K562 (cell line): ENCODE results near the gene ECHDC1. TPM values are rescaled to one million over a fixed set of nuclear protein-coding genes. Genes with fewer than 3 reads are reported as not detected.

ENCODE experiments used
- ATAC-seq: fragments of 200-7000 bp; cut with Tn5 transposase; 3 replicates; pipeline ENCODE4 v1.9.1; 2020; ENCODE audit warnings: moderate library complexity
- BruUV-seq: library from RNA; stranded (reverse); fragments of 400-500 nt; replicated peaks from 2 replicates; lab custom pipeline; 2021; lab: Mats Ljungman, UMichigan
- CTCF ChIA-PET: fragments of 300-600 bp; formaldehyde crosslinking; extraction: SDS; loops from one replicate; lab custom pipeline; 2021; ENCODE audit warnings: low intra/inter-chr PET ratio; lab: Yijun Ruan, JAX
- POLR2A ChIA-PET: fragments of 300-600, 350-650 bp; sonication (Branson Sonifier 250); formaldehyde crosslinking; extraction: SDS; loops from one replicate; lab custom pipeline; 2021; ENCODE audit warnings: antibody characterized with exemption, inconsistent platforms; lab: Yijun Ruan, JAX
- DNase-seq, 4 experiments: peaks; one replicate each; pipeline versions ENCODE4 v3.0.0 to v3.0.0-alpha.2; 2011 to 2018; ENCODE audit warnings: low spot score in 3 of 4, mixed read lengths in 3 of 4; ENCODE audit errors: extremely low read depth in 1 of 4
- FAIRE-seq: peaks from 2 replicates; lab custom pipeline; 2011; peaks lifted over from hg19 to GRCh38; lab: Jason Lieb, UNC
- H2AFZ ChIP-seq: 2 replicates; pipeline ENCODE4 v1.6.0; 2011; ENCODE audit warnings: low read depth, low read length, control low read depth, inconsistent platforms
- H3K27ac ChIP-seq: fragments of 200-600 bp; 3 replicates; pipeline ENCODE4 v1.8.0; 2011; ENCODE audit warnings: low read depth, mild to moderate bottlenecking, control low read depth, inconsistent platforms, low read length, moderate library complexity, mixed read lengths; ENCODE audit errors: extremely low read depth
- H3K27me3 ChIP-seq, 2 experiments: fragments of 300-600 bp in 1 of 2; 2 replicates in 1 of 2; 3 replicates in 1 of 2; pipeline versions ENCODE4 v1.6.0 to v1.8.0; 2011; ENCODE audit warnings: inconsistent platforms in 2 of 2, low read length in 2 of 2, mild to moderate bottlenecking in 1 of 2, mixed read lengths in 1 of 2, moderate library complexity in 1 of 2; ENCODE audit not compliant: control insufficient read depth in 2 of 2, insufficient read depth in 2 of 2
- H3K36me3 ChIP-seq: fragments of 300-600 bp; 3 replicates; pipeline ENCODE4 v1.8.0; 2011; ENCODE audit warnings: mild to moderate bottlenecking, low read length, inconsistent platforms; ENCODE audit not compliant: control insufficient read depth, insufficient read depth
- H3K4me1 ChIP-seq, 2 experiments: fragments of 200-600 bp in 1 of 2; replicated peaks in 1 of 2; 2 replicates in 1 of 2; 3 replicates in 1 of 2; pipeline versions ENCODE4 v1.5.1 to v1.8.0; 2011; ENCODE audit warnings: inconsistent platforms in 2 of 2, low read length in 2 of 2, mild to moderate bottlenecking in 1 of 2, mixed read lengths in 1 of 2, moderate library complexity in 1 of 2; ENCODE audit not compliant: control insufficient read depth in 2 of 2, insufficient read depth in 2 of 2
- H3K4me2 ChIP-seq: 2 replicates; pipeline ENCODE4 v1.6.1; 2011; ENCODE audit warnings: low read length, control low read depth, inconsistent platforms, mixed read lengths; ENCODE audit not compliant: insufficient read depth
- H3K4me3 ChIP-seq: fragments of 200-600 bp; sonication (generic), shearing (Covaris generic); 2 replicates; pipeline ENCODE4 v1.5.1; 2016; ENCODE audit warnings: control low read depth, inconsistent platforms
- H3K79me2 ChIP-seq: fragments of 200-600 bp; 3 replicates; pipeline ENCODE4 v1.8.0; 2011; ENCODE audit warnings: low read length, inconsistent platforms; ENCODE audit not compliant: control insufficient read depth, insufficient read depth
- H3K9ac ChIP-seq, 2 experiments: 2 replicates each; pipeline versions ENCODE4 v1.6.0 to v1.6.1; 2011; ENCODE audit warnings: low read depth in 2 of 2, low read length in 2 of 2, control low read depth in 1 of 2, inconsistent platforms in 1 of 2, mild to moderate bottlenecking in 1 of 2, mixed read lengths in 1 of 2; ENCODE audit not compliant: insufficient read depth in 1 of 2
- H3K9me1 ChIP-seq: one replicate; pipeline ENCODE4 v1.6.0; 2011; ENCODE audit warnings: inconsistent platforms, mild to moderate bottlenecking, low read length, moderate library complexity; ENCODE audit not compliant: control insufficient read depth, insufficient read depth
- H3K9me3 ChIP-seq: replicated peaks from 2 replicates; pipeline ENCODE4 v1.5.1; 2011; ENCODE audit warnings: low read depth, low read length, inconsistent platforms; ENCODE audit not compliant: control insufficient read depth, insufficient read depth
- H4K20me1 ChIP-seq: replicated peaks from 2 replicates; pipeline ENCODE4 v1.6.1; 2011; ENCODE audit warnings: low read length, inconsistent platforms, mixed read lengths; ENCODE audit not compliant: control insufficient read depth, insufficient read depth
- FOSL1 ChIP-seq: fragments of 200-800 bp; sonication (Bioruptor generic); conservative IDR thresholded peaks from 2 replicates; pipeline ENCODE4 v1.6.1; 2016; ENCODE audit warnings: missing genetic modification characterization, missing compliant biosample characterization
- JUND ChIP-seq, 2 experiments: IDR thresholded peaks; 2 replicates in 1 of 2; 3 replicates in 1 of 2; pipeline ENCODE4 v1.6.1; 2011; ENCODE audit warnings: borderline replicate concordance in 2 of 2, low read depth in 2 of 2, low read length in 2 of 2, improper control_type of control experiment in 1 of 2, missing biosample characterization in 1 of 2, missing genetic modification characterization in 1 of 2, missing genetic modification reagents in 1 of 2
- RERE ChIP-seq: sonication (generic); formaldehyde crosslinking; IDR thresholded peaks from 2 replicates; pipeline ENCODE4 v1.8.0; 2023; ENCODE audit warnings: missing genetic modification reagents, mild to moderate bottlenecking, borderline replicate concordance
- WGBS: fragments of 100-300 bp; shearing (Covaris generic); methylation state at CpG from one replicate; pipeline ENCODE4 v1.1.6; 2016; ENCODE audit warnings: low coverage, mixed read lengths; ENCODE audit not compliant: insufficient coverage; ENCODE audit errors: missing lambda C conversion rate; 5-methylcytosine and 5-hydroxymethylcytosine counted together
- in situ Hi-C: fragments of 300-500 bp; cut with MboI; formaldehyde crosslinking; loops from 4 replicates; pipeline ENCODE4 v1.15.0; 2018; ENCODE audit warnings: inconsistent platforms, mixed read lengths
- intact Hi-C: fragments of 100-400 bp; cut with micrococcal nuclease; formaldehyde crosslinking; loops from 2 replicates; pipeline ENCODE4 v1.14.2; 2022
- polyA plus RNA-seq, 8 experiments: library from polyadenylated mRNA; depleted of rRNA in 4 of 8; stranded (reverse) in 5 of 8; unstranded in 3 of 8; fragments of >200 nt; fragmentation: Nextera tagmentation in 2 of 8; fragmentation: Illumina TruSeq in 1 of 8; extraction: Ambion mirVana in 2 of 8; extraction: Trizol in 1 of 8; gene quantifications; 2 replicates each; pipeline versions ENCODE4 v1.2.1 to v1.2.3, GENCODE V29; 2011 to 2014; ENCODE audit warnings: inconsistent platforms in 1 of 8, missing spikeins in 1 of 8
- total RNA-seq, 7 experiments: library from RNA; depleted of rRNA in 6 of 7; stranded (reverse); fragments of >200 nt in 6 of 7; fragmentation: Illumina TruSeq in 2 of 7; extraction: Trizol in 2 of 7; gene quantifications; 2 replicates each; pipeline versions ENCODE4 v1.2.1 to v1.2.3, GENCODE V29; 2011 to 2021; ENCODE audit warnings: low replicate concordance in 1 of 7
- TF ChIP-seq, protein P1 (sequence below), 2 experiments: fragments of 450-650 bp; formaldehyde crosslinking in 1 of 2; IDR thresholded peaks; 2 replicates each; pipeline versions ENCODE4 v1.4.0 to v1.6.1; 2014 to 2020; ENCODE audit warnings: mild to moderate bottlenecking in 2 of 2, borderline replicate concordance in 1 of 2, low read depth in 1 of 2

Gene ECHDC1
- total and polyA plus RNA-seq, 9 of the 15 experiments (the other 6 are each of a cell fraction or from before 2014, with no cell fraction given): 58.0 to 105 (median 78.6) TPM

DNA sequence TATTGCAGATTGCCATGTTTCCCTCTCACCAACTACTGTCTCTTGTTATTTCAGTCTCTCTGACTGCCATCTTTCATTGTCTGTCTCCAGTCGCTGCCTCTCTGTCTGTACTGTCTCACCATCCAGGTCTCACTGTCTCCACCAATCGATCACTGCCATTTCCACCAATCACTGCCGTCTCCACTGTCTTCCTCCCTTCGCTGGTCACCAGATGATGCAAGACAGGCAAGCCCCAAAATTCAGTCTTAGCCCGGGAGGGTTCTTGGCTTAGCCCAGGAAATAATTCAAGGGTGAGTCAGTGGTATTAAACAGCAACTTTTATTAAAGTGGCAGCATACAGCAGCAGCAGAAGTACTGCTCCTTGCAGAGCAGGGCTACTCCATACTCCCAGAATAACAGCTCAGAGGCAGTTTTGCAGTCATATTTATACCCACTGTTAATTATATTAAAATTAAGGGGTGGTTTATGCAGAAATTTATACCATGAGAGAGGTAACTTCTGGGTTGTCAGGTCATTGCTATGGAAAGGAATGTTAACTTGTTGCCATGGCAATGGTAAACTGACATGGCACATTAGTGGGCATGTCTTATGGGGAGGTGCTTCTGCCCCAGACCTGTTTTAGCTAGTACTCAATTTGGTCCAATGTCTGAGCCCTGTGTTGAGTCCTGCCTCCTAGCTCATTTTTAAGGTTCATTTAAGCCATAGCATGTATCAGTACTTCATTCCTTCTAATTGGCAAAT lies 23.0 kb upstream of the ECHDC1 start:
- Histone ChIP-seq H3K79me2 (no peaks in the 10 kb centered on the region), H3K36me3 (no peaks in the 10 kb centered on the region), H3K9ac (peak overlapping the region; percentile 10 to 32; a peak in 2 of 4 replicates), H3K4me3 (no peak overlapping the region), H4K20me1 (no peaks in the 10 kb centered on the region), H3K4me1 (peaks cover 4 to 11% of the 10 kb centered on the region in 2 experiments; a peak in 3 of 5 replicates), H2AFZ (peak overlapping the region; percentile 80), H3K27ac (peak overlapping the region; percentile 55), H3K27me3 (no peaks in the 10 kb centered on the region), H3K4me2 (peak overlapping the region; percentile 50), H3K9me3 (peaks cover 7% of the 10 kb centered on the region; the same call in 1 of the 2 replicates), H3K9me1 (no peaks in the 10 kb centered on the region)
- ATAC-seq (peak; percentile 89), DNase-seq (peak; percentile 21 to 50 (median 35)), FAIRE-seq (peak; percentile 62)
- BruUV-seq: no TSS peak
- ChIA-PET CTCF (no interaction called here), POLR2A (no interaction called here)
- WGBS: 15% methylated on average over 5 of the region's 5 CpGs
- in situ Hi-C loops (no loop called here), intact Hi-C loops (no loop called here)
- TF ChIP-seq, protein P1, sequence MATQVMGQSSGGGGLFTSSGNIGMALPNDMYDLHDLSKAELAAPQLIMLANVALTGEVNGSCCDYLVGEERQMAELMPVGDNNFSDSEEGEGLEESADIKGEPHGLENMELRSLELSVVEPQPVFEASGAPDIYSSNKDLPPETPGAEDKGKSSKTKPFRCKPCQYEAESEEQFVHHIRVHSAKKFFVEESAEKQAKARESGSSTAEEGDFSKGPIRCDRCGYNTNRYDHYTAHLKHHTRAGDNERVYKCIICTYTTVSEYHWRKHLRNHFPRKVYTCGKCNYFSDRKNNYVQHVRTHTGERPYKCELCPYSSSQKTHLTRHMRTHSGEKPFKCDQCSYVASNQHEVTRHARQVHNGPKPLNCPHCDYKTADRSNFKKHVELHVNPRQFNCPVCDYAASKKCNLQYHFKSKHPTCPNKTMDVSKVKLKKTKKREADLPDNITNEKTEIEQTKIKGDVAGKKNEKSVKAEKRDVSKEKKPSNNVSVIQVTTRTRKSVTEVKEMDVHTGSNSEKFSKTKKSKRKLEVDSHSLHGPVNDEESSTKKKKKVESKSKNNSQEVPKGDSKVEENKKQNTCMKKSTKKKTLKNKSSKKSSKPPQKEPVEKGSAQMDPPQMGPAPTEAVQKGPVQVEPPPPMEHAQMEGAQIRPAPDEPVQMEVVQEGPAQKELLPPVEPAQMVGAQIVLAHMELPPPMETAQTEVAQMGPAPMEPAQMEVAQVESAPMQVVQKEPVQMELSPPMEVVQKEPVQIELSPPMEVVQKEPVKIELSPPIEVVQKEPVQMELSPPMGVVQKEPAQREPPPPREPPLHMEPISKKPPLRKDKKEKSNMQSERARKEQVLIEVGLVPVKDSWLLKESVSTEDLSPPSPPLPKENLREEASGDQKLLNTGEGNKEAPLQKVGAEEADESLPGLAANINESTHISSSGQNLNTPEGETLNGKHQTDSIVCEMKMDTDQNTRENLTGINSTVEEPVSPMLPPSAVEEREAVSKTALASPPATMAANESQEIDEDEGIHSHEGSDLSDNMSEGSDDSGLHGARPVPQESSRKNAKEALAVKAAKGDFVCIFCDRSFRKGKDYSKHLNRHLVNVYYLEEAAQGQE (IDR thresholded peaks at IDR 0.05; ENCODE audit: borderline replicate concordance): peak; percentile 37; the same call in 1 of the 2 replicates
- TF ChIP-seq, protein P1 (CRISPR knock-in tag; IDR thresholded peaks at IDR 0.05; ENCODE audit: low read depth): no peak
- TF ChIP-seq JUND (IDR thresholded peaks at IDR 0.05; ENCODE audit: borderline replicate concordance, low read depth, low read length) (peak; percentile 63), JUND (tag; IDR thresholded peaks at IDR 0.05; ENCODE audit: borderline replicate concordance, low read depth, low read length) (peak; percentile 39; the same call in 1 of the 3 replicates), FOSL1 (tag) (peak; percentile 41; the same call in 1 of the 2 replicates), RERE (CRISPR knock-in tag) (no peak)
